Hematopoietic multipotent progenitor cell treated with erythropoietin and hydrocortisone succinate and interleukin-3 and kit ligand, for 4 days (in vitro differentiated cells): ENCODE data around the gene FAM241B.

ENCODE experiments used
- DNase-seq: peaks from one replicate; pipeline ENCODE4 v3.0.0-alpha.2; 2015

Gene FAM241B

DNA sequence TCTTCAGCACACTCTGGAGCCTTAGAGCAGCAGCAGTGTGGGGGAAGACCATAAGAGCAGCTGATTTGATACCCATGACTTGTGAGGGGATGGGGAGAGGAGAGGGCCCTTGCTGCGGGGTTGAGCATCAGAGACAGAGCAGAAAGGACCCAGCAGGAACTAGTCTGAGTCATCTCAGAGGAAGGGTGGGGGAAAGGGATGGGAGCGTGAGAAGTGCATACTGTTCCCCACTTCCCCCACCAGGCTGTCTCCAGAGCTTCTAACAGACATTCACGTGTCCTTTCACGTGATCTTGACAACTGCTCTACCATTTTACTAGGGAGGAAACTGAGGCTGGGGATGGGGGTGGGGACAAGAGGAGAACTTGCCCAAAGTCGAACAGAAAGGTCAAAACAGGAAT is 38.7 kb downstream of the FAM241B start:
- no peak for DNase-seq

DNA sequence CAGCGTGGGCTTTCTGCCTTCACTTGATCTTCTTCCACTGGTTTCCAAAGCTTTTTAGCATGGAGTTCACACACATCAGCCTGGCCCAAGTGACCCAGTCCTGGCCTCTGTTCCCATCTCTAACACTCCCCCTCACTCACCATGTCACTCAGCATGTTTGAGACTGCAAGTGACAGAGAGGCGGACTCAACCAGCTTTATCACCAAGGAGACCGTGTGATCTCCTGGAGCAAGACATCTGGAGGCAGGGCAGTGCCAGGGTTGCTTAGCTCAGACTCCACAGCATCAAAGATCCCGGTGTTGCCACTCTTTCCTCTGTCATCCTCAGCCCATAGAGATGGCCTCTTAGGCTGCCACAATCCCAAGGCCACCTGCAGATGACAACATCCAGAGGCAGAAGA is 39.4 kb downstream of the FAM241B start:
- no peak for DNase-seq

DNA sequence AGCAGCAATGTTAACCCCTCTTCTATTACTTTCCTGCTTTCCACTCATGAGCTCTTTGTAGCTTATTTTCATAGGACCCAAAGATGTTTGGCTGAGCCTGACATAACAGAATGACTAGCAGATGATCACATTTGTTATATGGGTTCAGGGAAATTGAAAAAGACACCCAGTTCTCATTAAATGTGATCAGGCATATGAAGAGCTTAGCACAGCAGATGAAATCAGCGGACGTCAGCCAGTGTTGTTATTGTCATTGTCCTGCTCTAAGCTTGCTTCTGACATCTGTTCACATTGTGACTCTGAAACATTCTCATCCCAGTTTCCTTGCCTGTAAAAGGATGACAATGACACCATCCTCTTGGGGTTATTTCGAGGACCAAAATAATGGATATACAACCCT is 43.5 kb downstream of the FAM241B start:
- no peak for DNase-seq

DNA sequence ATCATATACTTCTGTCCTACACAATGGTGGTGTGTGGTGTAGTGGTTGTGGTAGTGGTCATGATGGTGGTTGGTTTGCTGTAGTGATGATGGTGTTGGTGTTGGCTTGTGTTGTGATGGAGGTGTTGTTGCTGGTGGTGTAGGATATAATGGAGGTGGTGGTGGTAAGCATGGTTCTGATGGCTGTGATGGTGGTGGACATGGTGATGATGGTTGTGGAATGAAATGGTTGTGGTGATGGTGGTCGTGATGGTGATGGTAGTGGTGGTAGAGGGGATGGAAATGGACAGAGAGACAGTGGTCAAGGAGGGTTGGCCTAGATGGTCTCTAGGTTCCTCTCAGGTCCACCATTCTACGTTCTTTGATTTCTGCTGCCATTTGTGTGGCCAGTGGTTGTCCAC is 44.7 kb downstream of the FAM241B start:
- no peak for DNase-seq

DNA sequence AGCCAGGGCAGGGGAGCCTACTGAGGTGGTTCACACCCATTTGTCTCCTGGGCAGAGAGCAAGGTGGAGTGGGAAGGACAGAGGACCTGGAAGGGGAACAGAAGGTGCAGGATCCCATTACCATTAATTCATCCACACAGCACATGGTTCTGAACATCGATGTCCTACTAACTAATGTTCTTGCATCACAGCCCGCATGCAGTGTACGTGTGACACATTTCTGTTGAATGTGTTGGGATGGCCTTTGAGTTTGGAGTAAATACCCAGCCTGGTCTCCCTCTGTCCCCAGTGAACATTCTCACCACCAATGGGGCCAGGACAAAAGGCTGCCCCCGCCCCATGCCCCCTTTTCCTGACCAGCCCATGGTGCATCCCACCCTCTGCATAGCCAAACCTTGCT is 46.3 kb downstream of the FAM241B start:
- no peak for DNase-seq

DNA sequence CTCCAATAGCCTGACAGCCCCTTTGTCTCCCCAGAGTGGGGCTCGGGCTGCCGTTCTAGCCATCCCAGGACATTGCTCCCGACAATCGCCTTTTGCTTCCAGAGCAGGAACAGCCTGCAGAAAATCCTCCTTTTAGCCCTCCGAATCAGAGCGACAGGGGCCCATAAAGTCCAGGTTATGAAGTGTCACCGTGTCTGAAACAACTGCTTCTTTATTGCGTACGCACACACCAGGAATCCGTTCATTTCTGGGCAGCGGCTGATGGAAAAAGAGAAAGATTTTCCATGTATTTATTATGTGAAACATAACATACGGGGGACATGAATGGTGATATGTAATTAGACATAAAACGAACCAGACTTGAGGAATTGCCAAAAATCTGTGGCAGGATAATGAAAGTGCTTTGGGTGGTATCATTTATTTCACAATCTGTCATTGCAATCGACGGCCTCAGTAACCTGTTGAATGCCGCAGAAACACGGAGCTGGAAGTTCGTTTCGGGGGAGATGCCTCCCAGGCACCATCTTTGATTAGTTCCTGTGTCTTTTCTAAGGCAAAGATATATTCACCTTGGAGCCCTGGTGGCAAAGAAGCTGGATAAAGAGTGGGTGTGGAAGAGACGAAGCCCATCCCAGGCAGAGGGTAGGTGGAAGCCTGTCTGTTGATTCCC is 48.1 kb downstream of the FAM241B start:
- no peak for DNase-seq

DNA sequence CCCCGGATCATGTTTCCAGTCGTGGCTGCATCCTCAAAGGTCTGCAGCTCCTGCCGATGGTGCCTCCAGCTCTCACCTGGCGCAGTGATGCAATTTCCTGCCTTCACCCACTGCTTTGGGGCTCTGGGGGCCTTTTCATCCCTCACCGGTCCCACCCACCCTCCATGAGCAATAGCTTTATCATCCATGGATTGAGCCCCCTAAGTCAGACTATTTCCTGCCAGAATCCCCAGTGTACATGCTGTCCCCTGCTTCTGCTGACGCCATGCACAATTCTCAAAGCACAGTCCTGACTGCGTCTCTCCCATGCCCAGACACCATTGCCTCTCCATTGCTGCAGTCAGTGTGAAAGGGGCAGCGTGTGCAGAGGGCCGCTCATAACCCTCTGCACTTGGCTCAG is 49.7 kb downstream of the FAM241B start:
- no peak for DNase-seq

DNA sequence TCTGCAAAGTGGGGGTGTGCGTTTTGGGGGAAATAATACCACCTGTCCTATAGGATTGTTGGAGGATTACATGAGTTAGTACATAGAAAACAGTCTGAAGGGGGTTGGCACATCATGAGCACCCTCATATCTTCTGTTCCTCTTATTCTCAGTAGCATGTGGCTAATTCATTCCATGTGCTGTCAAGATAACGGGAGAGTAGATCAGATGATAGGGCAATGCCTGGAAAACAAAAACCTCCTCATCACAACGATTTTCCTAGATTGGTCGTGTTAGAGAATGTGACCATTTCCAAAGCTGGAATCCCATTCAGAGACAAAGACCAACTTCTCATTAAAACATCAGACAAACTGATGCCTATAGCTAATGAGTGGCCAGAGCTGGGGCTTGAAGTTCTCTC is 50.6 kb downstream of the FAM241B start:
- no peak for DNase-seq

DNA sequence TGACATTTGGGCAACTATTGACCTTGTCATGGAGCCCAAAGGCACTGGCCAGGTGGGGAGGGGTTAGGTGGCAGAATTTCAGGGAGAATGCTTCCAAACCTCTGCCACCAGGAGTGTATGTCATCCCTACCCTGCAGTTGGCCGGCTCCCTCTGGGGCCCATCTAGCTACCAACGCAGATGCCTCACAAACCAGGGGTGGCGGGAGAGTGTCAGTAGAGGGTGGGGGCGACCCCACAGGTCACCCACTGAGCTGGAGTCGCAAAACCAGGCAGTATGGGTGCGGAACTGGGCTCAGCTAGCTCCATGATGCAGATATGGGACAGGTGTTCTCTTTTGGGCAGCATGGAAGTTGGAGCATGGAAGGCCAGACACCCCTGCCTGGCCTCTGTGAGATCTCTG is 51.4 kb downstream of the FAM241B start:
- DNase-seq, result no peak

DNA sequence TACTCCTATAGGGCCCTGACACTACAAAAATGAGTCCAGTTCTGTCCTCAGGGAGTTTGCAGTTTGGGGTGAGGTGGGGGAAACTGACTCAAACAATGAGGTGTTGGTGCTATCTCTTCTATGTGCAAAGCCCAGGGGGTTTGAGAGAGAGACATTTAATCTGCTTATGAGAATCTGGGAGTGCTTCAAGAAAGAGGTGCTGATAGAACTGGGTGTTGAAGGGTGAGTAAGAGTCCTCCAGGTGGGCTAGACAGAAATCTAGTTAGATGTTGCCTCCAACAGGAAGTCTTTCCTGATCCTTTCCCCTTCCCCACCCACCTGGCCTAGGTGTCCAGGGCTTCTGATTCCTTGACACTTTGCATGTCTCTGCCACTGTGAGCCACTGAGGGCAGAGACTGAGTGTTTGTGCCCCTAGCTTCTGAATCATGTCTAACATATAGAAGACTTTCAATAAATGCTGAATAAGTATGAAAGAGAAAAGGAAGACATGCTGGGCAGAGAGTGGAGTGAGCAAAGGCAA is 53.0 kb downstream of the FAM241B start:
- no peak for DNase-seq
